Activated CD4-positive, alpha-beta T cell treated with anti-CD3 and anti-CD28 coated beads, Interleukin-10, Interleukin-2, amounts not matched to agents 100 ng/mL and 50 ng/mL, durations not matched to agents 16 hours and 8 hours (primary cell): ENCODE results near the gene ACAD8.
"Not testable (repeated sequence)": the region's sequence is repeated elsewhere in the genome, so short reads cannot be mapped to it uniquely, and the experiment has no call there.

Experiments used
- DNase-seq: peaks from one replicate; pipeline ENCODE4 v3.0.0-alpha.2; 2020

ACAD8 gene

DNA sequence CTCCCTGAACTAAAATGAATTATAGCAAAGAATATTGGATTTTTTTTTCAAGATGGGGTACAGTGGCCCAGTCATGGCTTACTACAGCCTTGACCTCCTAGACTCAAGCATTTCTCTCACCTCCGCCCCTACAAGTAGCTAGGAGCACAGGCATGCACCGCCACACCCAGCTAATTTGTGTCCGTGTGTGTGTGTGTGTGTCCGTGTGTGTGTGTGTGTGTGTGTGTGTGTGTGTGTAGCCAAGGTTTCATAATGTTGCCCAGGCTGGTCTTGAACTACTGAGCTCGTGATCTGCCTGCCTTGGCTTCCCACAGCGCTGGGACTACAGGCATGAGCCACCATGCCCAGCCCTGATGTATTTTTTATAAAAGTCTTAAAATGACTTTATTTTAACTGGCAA, 12.8 kb upstream of the ACAD8 start:
- no peak for DNase-seq

DNA sequence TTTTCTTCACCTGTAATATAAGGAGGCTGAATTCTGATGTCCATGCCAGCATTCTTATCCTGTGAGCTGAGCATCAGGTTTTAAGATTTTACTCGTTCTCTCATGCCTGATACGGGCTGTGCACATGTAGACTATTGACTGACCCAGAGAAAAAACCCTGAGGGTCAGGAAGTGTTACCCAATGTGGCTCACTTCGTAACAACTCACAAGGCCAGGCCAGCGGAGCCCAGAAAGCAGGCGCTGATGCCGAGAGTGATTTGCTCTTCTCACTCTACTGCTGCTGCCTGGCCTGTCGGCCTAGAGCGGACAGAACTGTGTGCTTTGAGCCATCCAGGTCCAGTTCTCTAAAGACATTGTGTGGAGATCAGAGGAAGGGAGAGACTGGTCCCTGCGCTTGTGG, 11.0 kb upstream of the ACAD8 start:
- DNase-seq = no peak

DNA sequence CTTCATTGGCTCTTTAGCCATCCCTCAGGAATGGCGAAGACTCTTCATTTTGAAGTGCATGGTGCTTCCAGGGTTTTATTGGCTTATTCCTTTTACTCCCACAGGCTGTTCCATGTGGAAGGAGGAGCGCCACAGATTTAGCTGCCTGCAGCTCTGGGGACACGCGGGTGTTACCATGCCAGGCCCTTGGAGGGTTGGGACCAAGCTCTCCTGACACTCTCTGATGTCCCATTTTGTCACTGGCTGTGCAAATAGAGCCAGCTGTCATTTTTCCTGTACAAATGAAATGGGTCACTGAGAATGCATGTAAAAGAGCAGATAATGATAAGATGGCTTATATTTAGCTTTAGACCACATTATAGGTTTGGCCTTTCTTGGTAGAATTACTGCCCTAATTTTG, 9.5 kb upstream of the ACAD8 start:
- DNase-seq = no peak

DNA sequence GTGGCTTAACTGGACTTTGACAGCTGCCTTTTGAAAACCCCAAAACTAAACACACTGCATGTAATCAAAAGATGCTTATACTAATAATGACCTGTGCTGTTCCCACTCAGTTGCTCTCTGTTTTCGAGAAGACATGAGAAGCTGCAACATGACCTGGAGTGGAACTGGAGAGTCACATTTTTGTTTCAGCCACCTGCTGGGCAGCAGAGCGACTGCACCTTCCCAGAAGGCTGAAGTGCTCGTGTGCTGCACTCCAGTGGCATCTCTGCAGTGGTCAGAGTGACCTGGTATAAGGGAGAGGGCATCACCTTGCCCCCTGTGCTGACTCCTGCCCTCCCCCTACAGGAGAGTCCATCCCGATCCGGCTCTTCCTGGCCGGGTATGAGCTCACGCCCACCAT, 8.8 kb upstream of the ACAD8 start:
- no peak for DNase-seq

DNA sequence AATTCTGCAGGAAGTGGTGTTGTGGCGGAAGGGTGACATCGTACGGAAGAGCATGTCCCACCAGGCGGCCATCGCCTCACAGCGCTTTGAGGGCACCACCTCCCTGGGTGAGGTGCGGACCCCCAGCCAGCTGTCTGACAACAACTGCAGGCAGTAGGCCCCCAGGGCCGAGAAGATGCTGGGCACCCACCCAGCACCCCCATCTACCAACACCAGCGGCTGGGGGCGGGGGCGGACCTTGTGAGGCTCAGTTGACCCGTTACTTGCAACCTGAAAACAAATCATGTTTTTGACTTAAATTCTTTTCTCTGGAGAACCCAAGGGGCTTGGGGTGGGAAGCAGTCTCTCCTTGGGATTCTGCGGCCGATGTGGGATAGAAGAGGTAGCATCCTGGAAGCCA, 7.9 kb upstream of the ACAD8 start:
- DNase-seq = no peak

DNA sequence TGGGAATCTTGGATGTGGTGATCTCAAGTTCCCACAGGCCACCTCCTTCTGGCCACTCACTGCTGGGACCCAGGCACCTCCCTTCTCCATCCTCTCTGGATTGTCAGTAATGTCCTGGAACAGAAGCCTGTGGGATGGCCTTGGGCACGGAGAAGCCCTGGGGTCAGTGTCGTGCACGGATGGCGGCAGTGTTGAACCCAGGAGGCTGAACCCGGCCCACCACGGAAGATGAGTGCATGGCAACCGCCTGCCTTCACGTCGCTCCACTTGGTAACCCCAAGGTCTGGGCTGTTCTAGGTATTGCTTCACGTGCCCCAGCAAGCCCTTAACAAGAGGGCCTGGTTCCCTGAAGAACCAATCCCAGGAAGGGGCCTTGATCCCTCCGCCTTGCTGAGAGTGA, 7.3 kb upstream of the ACAD8 start:
- no peak for DNase-seq

DNA sequence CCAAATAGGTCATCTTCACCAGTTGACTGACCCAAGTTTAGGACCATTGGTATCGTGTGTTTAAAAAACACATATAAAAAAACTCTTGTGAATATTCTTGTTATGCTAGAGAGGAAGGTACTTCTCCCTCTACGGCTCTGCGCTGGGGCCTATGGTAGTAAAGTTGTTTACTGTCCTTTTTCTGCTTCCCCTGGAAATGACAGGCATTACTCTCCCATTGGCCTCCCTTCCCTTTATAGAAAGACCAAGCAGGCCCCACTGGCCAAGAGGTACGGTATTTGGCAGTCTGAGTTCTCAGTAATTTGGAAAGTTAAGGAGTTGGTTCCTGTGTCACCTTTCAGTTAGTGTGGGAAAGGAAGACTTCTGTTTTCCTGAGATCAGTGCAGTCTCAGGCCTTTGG, 6.7 kb upstream of the ACAD8 start:
- no peak for DNase-seq

DNA sequence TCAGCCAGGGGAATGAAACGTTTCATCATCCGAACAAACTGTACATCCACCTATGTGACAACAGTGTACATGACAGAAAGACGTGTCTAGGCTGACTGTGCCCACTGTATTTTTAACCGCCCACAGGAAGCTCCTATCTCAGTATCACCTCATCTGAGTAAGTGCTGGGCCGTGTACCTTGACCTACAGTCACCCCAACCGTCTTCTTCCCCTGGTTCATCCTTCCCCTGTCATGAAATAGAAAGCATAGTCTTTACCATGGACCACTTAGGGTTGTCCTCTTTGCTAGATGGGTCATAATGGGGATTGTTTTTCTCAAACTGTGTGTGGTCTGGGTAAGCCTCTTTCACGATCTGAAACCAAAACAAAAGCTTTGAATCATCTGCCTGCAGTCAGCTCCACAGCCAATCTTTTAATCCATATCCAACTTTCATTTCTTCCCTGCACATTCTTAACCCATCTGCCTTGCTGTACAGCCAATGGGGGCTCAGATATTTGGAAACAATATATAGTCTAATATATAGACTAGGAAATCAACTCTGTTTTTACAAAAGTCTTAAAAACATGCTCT, 4.4 kb upstream of the ACAD8 start:
- peak; percentile 43 for DNase-seq

DNA sequence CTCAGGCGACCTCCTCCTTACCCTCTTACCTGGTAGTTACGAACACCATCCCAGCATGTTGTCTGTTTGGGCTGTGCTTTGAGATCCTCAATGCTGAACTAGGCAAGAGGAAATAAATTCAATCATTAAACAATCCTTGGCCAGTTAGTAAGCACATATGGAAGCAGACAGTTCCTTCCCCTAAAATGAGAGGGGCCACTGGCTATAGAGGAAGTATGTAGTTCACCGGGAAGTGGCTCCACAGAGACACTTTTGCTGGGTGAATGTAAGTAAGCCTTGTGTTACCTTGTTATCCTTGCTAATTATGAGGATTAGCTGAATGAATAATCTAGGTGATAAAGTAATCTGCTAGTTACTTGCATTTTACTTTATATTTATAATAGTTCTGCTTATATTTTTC, 3.1 kb upstream of the ACAD8 start:
- DNase-seq = no peak

DNA sequence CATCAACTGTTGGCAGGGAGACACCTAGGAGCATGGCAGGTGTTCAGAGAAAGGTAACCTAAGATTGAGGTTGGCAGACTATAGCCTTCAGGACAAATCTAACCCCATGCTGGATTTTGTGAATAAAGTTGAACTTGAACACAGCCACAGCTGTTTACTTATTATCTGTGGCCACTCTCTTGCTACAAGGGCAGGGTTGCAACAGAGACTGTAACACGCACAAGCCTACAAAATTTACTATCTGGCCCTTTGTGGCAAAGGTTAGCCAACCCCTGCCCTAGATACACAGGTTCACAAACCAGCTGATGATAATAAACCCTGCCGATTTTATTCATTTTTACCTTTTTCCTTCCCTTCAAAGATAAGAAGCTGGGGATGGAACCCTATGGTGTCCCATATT, 2.7 kb upstream of the ACAD8 start:
- no peak for DNase-seq

DNA sequence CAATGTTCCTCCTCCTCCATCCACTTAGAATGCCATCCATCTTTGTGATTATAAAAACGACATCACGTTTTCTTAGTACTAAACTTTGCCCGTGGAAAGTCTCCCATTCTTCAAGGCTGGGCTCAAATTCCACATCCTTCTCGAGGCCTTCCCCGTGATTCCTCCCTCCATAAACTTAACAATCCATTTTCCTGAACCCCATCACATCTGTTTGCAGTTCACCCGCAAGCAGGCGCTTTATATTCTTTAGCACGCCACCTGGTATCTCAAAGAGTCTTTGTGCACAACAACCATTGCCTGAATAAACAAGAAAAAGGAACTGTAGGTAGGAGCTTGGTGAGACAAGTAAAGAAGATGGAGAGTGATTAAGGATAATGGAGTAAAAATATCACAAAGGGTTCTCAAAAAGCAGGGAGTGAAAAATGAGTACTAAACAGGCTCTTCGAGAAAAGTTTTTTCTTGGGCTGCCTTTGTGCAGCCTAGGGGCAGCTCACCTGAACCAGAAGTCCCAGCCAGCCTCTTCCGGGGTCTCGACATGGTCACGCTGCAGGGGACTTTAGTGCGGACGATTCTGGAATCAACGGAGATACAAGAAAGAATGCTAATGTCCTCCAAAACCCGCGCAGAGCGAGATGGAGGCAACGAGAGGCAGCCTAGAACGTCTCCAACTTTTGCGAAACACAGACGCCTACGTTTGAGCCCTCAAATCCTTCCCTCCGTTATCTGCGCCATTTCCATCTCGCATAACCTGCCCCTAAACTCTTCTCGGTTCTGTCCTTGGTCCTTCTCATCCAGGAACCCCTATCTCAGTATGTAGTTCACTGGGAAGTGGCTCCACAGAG, 801 bp upstream of the ACAD8 start:
- DNase-seq = no peak

DNA sequence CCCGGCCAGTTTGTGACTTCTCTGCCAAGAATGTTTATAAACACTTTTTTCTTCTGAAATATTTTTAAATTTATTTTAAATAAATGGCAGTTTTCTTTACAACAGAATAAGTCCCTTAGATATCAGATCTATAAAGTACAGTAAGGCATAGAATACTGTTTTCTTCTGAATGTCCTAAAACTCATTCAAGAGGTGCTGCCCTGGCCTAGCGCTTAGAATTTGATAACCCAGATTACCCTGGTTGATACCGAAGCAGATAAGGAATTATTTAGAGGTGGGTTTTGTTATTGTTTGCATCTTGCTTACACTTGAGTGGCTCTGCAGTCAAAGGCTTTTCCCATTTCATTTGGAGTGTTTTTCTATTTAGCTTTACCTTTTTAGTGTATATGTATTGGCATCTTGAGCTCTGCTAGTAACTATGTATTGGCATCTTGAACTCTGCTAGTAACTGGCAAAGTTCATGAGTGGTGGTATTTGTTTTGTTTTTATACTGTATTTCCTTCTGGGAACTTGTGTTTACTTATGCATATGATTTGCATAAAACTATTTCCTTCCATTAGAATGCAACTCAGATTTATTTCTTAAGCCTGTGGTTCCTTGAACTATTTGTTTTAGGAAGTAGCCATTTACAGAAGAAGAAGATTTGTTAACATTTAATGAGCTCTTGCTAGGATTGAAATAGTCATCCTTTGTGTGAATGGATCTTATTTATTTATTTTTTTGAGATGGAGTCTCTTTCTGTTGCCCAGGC, 1.2 kb downstream of the ACAD8 start:
- no peak for DNase-seq

DNA sequence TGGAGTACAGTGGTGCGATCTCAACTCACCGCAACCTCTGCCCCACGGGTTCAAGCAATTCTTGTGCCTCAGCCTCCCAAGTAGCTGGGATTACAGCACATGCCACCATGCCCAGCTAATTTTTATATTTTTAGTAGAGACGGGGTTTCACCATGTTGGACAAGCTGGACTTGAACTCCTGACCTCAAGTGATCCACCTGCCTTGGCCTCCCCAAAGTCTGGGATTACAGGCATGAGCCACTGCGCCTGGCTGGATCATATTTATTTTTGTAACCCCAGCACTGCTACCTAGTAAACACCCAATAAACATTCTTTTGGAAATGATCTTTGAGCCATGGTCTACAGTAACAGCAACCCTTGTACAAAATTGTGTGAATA, 1.8 kb downstream of the ACAD8 start:
- DNase-seq = not testable (repeated sequence)

DNA sequence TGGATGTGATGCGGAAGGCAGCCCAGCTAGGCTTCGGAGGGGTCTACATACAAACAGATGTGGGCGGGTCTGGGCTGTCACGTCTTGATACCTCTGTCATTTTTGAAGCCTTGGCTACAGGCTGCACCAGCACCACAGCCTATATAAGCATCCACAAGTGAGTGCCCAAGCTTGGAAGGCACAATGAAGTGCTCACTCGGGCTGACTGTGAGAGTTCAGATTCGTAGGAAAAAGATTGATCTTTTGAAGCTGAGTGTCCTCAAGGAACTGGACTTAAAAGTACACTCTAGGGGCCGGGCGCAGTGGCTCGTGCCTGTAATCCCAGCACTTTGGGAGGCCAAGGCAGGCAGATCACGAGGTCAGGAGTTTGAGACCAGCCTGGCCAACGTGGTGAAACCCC, 3.7 kb downstream of the ACAD8 start:
- no peak for DNase-seq

DNA sequence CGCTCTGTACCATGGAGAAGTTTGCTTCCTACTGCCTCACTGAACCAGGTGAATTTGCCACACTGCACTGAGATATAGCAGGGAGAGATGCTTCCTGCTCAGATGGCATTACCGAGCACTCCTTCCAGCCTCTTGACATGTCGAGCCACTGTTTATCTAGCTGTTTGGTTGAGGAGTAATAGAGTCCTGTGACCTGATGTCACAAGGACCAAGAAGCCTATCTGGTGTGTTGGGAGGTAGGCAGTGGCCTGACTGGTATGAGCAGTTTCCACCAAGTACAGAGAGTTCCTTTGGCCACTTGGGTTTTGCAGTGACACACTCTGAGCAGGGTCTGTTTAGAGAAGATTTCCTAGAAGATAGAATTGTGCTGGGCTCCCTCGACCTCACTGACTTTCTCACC, 5.2 kb downstream of the ACAD8 start:
- DNase-seq = no peak

DNA sequence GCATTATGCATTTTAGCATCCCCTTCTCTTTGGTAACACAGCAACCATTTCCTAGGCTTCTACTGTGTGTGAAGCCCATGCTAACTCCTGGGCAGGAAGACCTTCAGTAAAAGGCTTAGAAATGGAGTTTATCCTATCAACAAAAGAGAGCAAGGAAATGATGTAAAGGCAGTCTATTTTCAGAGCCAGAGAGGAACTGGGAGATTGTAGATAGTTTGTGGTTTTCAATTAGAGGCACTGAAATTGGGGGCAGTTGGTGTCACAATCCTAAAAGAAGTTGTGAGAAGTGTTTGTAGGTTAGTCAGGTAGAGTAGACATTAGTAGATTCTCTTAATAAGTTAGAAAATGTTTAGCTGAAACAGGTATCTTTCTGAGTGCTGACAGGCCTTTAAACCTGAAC, 7.1 kb downstream of the ACAD8 start:
- no peak for DNase-seq

DNA sequence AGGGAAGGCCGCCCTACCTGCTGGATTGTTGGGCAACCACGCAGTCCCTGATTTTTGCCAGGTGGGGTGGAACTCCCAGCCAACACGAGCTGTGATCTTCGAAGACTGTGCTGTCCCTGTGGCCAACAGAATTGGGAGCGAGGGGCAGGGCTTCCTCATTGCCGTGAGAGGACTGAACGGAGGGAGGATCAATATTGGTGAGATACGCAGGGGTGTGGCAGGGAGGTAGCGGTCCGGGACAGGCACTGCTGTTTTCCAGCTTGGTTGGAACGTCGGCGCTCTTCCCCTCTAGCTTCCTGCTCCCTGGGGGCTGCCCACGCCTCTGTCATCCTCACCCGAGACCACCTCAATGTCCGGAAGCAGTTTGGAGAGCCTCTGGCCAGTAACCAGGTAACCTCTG, 7.6 kb downstream of the ACAD8 start:
- no peak for DNase-seq

DNA sequence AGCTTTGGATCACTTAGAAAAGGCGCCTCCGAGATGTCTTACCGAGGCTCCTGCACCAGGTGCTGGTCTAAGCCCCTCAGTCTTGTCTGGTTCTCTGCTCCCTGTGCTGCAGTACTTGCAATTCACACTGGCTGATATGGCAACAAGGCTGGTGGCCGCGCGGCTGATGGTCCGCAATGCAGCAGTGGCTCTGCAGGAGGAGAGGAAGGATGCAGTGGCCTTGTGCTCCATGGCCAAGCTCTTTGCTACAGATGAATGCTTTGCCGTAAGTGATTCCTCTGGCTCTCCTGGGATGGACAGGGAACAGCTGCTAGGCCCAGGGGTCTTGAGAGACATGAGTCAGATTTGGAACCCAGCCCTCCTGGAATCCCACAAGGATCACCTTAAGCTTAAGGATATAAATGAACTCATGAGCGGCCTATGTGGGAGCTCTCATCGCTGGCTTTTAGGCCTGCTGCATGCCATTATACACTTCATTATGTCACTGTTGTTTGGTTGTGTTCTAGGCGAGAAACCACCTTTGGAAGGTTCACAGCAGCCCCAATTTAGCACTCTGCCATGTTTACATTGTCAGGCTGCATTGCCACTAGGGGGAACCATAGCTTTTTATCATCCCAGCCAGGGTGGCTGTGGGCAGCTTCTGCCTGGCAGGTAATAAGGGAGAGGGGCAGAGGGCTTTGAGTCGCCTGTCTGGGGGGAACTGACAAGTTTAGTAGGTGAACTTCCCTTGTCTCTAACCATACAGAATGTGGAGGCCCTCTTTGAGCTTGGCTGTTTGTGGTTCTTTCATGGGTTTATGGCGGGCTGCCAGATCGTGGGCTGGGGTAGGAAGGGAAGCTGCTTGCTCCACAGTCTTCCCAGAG, 8.5 kb downstream of the ACAD8 start:
- DNase-seq = peak; percentile 49

DNA sequence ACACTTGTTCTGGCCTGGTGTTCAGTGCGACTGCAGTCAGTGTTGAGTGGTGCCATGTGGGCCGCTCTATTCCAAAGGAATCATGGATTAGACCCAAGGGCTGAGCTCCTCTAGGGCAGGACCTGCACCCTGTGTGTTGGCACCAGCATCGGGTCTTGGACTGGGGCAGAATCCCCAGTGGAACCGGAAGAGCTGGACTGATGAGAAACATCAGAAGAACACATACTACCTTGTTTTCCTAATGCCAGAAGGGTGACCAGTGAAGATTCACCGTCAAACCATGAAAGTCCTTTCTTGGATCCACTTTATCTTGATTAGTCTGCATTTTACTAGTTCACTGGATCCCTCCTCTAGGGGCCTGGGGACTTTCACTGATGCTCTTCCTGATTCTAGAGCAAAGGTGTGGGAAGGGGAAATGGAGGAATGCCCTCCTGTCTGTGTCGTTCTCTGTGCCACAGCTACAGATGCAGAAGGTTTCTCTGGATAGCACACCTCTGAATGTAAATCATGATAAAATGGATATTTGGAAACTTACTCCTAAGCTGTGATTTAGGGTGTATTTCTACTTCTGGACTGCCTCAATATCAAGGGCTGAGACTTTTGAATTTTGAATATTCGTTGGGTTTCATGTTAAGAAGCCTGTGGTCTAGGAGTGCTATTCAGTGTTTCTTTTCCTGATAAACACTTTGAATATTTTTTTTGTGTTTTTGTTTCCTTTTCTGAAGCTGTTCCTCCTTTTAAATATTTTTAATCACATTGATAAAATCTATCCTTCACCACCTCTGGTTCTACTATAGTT, 11.8 kb downstream of the ACAD8 start:
- no peak for DNase-seq

DNA sequence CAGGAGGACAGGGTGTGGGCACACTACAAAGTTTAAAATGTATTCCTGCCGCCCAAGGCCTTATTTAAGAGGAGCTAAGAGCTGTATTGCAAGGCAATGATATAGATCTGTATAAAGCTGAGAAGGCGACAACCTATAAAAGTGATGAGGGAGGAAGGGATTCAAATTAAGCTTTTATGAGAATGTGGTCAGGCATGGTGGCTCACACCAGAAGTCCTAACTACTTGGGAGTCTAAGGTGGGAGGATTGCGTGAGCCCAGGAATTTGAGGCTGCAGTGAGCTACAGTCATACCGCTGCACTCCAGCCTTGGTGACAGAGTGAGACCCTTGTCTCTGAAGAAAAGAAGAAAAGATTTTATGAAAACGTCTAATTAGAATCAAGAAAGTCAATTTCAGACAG, 13.1 kb downstream of the ACAD8 start:
- no peak for DNase-seq

DNA sequence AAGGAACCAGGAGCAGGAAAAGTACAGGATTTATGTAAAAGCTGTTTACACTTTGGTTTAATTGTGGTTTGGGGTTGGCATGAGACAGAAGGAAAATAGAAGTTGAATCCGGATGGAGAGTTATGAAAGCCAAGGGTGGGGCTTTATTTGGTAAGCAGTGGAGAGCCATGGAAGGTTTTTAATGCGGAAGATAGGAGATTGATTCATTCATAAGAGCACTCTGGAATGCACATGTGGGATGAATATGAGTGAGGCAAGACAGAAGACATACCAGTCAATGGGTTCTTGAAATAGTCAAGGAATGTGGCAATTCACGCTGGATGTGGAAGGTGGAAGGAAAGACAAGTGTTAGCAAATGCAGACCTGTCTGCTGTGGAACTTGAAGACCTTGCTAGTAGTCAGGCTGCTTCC, 13.5 kb downstream of the ACAD8 start:
- no peak for DNase-seq

DNA sequence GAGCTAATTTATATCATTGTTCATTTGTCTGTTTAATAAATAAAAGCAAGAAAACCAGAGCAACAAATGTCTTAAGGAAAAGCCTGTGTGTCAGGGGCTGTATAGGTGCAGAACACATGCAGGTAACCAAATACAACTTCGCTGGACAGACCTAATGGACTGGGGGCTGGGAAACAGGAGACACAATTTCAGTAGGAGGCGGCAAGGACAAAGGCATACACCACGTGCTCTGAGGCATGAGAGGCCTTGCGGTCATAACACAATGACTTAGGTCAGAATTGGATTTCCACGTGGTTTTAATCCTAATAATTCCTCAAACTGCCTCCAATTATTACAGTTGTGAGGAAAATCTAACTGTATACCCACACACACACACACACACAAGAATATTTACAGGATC, 14.1 kb downstream of the ACAD8 start:
- no peak for DNase-seq
